GM19397 (cell line): ENCODE results near the gene RNF215.
"Not testable (repeated sequence)": the region's sequence is repeated elsewhere in the genome, so short reads cannot be mapped to it uniquely, and the experiment has no call there.

Experiments
- ATAC-seq: cut with Tn5 transposase; IDR thresholded peaks from one replicate; pipeline ENCODE4 v1.9.1; 2021; ENCODE audit warnings: mild to moderate bottlenecking, moderate library complexity; ENCODE audit not compliant: unreplicated experiment

RNF215 gene

DNA sequence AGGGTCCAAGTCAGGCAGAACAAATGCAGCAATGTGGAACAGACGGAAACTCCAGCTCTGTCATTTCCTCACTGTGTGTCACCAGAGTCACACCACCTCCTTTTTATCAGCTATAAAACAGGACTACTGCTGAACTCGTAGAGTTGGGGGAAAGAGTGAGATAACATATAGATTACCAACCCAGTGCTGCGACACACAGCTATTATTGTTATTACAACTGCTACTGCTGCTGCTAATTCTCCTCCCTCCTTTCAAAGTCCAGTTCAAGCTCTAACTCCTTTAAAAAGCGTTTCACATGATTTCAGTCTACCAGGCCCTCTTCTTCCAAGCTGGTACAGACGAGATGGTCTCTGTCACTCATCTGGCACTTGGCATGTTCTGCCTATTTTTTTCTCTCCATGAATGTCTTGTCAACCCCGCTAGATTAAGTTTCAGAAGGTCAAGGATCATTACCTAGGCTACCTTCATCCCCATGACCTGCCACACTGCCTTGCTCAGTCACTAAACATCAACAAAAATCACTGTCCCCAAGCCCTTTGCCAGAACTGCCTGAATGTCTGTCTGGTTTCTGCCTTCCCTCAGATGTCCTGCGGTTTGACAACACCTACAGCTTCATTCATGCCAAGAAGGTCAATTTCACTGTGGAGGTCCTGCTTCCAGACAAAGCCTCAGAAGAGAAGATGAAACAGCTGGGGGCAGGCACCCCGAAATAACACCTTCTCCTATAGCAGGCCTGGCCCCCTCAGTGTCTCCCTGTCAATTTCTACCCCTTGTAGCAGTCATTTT is 34.7 kb upstream of the RNF215 start:
- no peak for ATAC-seq

- ATAC-seq: no peak
Observed at GRCh38 chr22:30420347-30421125, 33.3 kb upstream of the RNF215 start.

- ATAC-seq: no peak
Observed at GRCh38 chr22:30416837-30417236, 29.6 kb upstream of the RNF215 start.

DNA sequence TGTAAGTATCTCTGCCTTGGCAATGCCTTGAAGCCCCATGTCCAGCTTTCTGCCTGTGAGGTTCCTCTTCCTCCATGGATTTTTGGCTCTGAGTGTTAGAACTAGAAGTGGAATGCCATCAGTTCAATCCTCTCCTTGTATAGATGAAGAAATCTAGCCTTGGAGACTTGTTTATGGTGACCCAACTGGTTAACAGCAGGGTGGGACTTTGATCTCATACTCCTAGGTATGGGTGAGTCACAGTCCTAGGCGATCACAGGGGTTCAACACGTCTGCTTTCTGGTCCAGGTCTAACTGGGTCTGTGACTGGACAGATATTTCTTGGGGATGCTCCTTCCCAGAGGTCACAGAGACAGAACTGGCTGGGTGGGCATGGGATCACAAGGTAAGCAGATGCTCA is 29.2 kb upstream of the RNF215 start:
- ATAC-seq: no peak

GRCh38 chr22:30414525-30415047 is 27.4 kb upstream of the RNF215 start:
- no peak for ATAC-seq

GRCh38 chr22:30413745-30414524 is 26.7 kb upstream of the RNF215 start:
- ATAC-seq: no peak

DNA sequence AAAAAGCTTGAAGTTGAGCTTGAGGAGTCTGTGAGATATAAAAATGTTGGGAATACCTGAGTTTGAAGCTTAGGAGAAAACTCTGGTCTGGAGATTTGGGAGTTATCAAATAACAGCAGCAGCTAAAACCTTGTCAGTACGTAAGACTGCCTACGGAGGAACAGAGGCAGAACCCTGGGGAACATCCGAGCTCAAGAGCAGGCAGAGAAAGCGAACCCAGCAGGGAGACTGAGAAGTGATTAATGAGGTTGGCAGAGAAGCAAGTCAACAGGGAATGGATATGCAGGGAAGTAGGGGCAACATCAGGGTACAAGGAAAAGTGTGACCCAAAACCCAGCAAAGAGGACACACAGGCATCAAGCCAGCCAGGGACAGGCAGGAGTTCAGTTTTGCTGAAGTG is 25.8 kb upstream of the RNF215 start:
- no peak for ATAC-seq

GRCh38 chr22:30411780-30412179 is 24.6 kb upstream of the RNF215 start:
- ATAC-seq: no peak

DNA sequence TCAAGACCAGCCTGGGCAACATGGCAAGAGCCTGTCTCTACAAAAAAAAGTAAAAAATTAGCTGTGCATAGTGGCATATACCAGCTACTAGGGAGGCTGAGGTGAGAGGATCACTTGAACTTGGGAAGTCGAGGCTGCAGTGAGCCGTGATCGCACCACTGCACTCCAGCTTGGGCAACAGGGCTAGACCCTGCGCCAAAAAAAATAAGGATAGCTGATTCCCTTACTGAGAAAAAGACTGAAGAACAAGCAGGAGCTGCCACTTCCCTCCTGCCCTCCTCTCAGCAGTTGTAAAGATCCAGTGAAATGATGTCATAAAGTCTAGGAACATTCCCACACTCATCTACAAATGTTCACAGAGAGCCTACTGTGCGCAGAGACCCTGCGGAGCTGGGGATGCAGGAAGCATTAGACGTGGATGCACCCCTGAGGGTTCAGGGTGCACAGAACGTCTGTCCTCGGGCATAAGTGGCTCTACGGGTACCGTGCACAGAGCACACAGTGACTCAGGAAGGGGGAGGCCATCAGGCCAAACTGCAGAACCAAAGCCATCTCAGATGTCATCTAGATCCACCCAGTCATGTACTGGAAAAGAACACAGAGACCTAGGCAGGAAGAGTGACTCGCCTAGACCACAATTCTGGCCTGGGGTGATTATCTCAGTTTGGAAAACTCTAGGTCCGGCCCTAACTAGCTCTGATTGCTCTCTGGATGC is 21.3 kb upstream of the RNF215 start:
- ATAC-seq: no peak

GRCh38 chr22:30406400-30406799 is 19.2 kb upstream of the RNF215 start:
- ATAC-seq: no peak

DNA sequence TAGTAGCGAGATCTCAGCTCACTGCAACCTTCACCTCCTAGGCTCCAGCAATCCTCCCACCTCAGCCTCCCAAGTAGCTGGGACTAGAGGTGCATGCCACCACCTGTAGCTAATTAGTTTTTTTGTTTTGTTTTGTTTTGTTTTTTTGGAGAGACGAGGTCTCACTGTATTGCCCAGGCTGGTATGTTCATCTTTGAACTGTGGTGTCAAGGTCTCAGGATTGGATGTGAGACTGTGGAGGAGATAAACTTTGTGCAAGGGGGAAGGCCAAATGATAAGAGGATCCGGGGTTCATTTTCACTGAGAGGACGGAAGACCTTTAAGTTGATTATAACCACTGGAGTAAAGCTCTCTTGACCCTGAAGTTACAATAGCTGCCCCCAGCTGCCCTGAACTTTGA is 18.5 kb upstream of the RNF215 start:
- no peak for ATAC-seq

DNA sequence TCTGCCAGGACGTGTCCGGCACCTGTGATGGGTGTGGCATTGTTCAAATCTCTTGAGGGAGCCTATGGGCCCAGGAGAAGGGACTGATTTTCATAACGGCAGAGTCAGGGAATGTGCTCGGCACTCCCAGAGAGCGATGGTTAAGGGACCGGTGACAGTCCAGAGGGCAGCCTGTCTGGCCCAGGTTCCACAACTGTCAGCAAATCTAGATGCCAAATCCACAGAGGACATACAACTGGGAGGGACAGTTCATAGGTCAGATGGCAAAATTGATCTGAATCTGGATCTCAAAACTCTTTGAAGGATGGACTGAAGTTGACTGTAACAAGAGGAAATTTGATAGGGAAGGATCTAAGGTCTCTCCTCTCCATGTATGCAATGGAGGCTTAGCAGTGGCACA is 17.1 kb upstream of the RNF215 start:
- no peak for ATAC-seq

- not testable (repeated sequence) for ATAC-seq
Observed at GRCh38 chr22:30402766-30403104, 15.5 kb upstream of the RNF215 start.

- ATAC-seq: no peak
Observed at GRCh38 chr22:30402028-30402765, 15.0 kb upstream of the RNF215 start.

- not testable (repeated sequence) for ATAC-seq
Observed at GRCh38 chr22:30401024-30401423, 13.8 kb upstream of the RNF215 start.

GRCh38 chr22:30400159-30400558 is 12.9 kb upstream of the RNF215 start:
- ATAC-seq: no peak

- ATAC-seq: no peak
Observed at GRCh38 chr22:30399718-30400117, 12.5 kb upstream of the RNF215 start.

DNA sequence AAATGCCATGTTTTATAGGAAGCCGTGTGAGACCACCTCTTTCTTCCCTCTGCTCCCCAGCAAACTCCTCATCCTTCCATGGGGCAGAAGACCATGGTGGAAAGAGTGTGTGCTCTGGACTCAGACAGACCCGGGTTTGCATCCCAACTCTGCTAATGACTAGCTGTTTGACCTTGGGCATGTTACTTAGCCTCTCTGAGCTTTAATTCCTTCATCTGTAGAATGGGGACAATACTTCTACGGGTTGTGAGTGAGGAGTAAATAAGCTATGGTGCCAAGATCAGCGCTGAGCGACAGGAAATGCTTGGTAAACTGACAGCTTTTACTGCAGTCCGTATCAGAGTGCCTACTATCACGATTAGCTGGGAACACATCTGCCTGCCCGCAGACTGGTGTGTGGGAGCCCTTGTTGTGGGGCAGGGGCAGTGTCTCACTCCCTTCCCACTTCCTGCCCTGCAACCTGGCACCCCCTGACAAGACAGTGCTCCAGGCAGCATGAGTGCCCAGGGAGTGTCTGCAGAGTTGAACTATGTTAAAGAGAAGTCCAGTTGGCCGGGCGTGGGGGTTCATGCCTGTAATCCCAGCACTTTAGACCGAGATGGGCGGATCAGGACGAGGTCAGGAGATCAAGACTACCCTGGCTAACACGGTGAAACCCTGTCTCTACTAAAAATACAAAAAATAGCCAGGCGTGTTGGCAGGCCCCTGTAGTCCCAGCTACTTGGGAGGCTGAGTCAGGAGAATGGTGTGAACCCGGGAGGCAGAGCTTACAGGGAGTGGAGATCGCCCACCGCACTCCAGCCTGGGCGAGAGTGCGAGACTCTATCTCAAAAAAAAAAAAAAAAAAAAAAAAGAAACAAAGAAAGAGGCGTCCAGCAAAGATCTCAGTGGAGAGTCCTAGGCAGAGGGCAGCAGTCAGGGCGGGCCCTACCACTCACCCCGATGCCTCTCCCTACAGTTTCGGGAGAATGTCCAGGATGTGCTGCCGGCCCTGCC is 11.8 kb upstream of the RNF215 start:
- no peak for ATAC-seq
